GM12878 (cell line): ENCODE measurements around the gene PRRT1B. TPM values are rescaled to one million over a fixed set of nuclear protein-coding genes. Genes with fewer than 3 reads are reported as not detected.

Source experiments
- MEF2A ChIP-seq: IDR thresholded peaks from 2 replicates; pipeline ENCODE4 v1.6.1; 2011; ENCODE audit warnings: low read depth, mild to moderate bottlenecking, low read length, moderate library complexity; ENCODE audit not compliant: insufficient read depth
- WRNIP1 ChIP-seq: IDR thresholded peaks from 2 replicates; pipeline ENCODE4 v1.6.1; 2011; ENCODE audit warnings: low read depth, low read length, improper control_type of control experiment, borderline replicate concordance
- polyA plus RNA-seq, 11 experiments: library from polyadenylated mRNA; depleted of rRNA in 4 of 11; unstranded in 6 of 11; stranded (reverse) in 5 of 11; fragments of >200 nt; fragmentation: Nextera tagmentation in 4 of 11; fragmentation: Illumina TruSeq in 1 of 11; extraction: Ambion mirVana in 4 of 11; extraction: Trizol in 1 of 11; gene quantifications; 1 replicate in 1 of 11; 2 replicates in 10 of 11; pipeline versions ENCODE4 v1.2.1 to v1.2.3, GENCODE V29; 2011 to 2016; ENCODE audit warnings: inconsistent platforms in 2 of 11, missing spikeins in 2 of 11, low read depth in 1 of 11
- total RNA-seq, 4 experiments: library from RNA; depleted of rRNA in 3 of 4; stranded (reverse); fragments of >200 nt in 3 of 4; fragmentation: Illumina TruSeq in 1 of 4; extraction: Trizol in 1 of 4; gene quantifications; 2 replicates each; pipeline versions ENCODE4 v1.2.1 to v1.2.3, GENCODE V29; 2013 to 2021
- TF ChIP-seq, protein P1 (sequence below): fragments of 450-650 bp; formaldehyde crosslinking; IDR thresholded peaks from 2 replicates; pipeline ENCODE4 v1.4.0; 2020; ENCODE audit warnings: mild to moderate bottlenecking, moderate library complexity
- TF ChIP-seq, protein P2 (sequence below): fragments of 450-650 bp; IDR thresholded peaks from 2 replicates; pipeline ENCODE4 v1.6.1; 2014; ENCODE audit warnings: mild to moderate bottlenecking
- TF ChIP-seq, protein P3 (sequence below): IDR thresholded peaks from 2 replicates; pipeline ENCODE4 v1.6.1; 2012; ENCODE audit warnings: low read length, inconsistent platforms
- TF ChIP-seq, protein P4 (sequence below): IDR thresholded peaks from 2 replicates; pipeline ENCODE4 v1.6.1; 2011; ENCODE audit warnings: low read depth, mild to moderate bottlenecking, low read length, moderate library complexity, borderline replicate concordance; ENCODE audit errors: extremely low read depth

PRRT1B gene
- total and polyA plus RNA-seq, 10 of the 15 experiments (the other 5 are each of a cell fraction or from before 2014, with no cell fraction given), result not detected

DNA sequence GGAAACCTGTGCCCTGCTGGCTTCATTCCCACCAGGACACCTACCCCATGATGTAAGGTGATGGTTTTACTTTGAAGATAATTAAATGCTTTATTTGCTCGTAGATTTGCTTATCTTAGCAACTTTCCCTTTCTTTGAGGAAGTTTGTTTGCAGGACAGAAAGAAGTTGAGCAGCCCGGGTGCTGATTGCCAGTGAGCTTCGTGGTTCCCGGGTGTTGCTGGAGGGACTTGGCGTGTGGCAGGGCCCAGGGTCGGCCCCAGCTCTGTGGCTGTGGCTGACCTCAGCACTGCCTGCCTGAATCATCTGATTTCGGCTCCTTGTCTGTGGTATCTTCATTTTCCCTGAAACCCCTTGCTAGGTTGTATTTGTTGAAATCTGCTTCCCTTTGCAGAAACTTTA, 33.9 kb upstream of the PRRT1B start (continued):
- TF ChIP-seq, protein P1, sequence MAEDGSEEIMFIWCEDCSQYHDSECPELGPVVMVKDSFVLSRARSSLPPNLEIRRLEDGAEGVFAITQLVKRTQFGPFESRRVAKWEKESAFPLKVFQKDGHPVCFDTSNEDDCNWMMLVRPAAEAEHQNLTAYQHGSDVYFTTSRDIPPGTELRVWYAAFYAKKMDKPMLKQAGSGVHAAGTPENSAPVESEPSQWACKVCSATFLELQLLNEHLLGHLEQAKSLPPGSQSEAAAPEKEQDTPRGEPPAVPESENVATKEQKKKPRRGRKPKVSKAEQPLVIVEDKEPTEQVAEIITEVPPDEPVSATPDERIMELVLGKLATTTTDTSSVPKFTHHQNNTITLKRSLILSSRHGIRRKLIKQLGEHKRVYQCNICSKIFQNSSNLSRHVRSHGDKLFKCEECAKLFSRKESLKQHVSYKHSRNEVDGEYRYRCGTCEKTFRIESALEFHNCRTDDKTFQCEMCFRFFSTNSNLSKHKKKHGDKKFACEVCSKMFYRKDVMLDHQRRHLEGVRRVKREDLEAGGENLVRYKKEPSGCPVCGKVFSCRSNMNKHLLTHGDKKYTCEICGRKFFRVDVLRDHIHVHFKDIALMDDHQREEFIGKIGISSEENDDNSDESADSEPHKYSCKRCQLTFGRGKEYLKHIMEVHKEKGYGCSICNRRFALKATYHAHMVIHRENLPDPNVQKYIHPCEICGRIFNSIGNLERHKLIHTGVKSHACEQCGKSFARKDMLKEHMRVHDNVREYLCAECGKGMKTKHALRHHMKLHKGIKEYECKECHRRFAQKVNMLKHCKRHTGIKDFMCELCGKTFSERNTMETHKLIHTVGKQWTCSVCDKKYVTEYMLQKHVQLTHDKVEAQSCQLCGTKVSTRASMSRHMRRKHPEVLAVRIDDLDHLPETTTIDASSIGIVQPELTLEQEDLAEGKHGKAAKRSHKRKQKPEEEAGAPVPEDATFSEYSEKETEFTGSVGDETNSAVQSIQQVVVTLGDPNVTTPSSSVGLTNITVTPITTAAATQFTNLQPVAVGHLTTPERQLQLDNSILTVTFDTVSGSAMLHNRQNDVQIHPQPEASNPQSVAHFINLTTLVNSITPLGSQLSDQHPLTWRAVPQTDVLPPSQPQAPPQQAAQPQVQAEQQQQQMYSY (CRISPR knock-in tag), result no peak
- TF ChIP-seq MEF2A, result no peak
- TF ChIP-seq, protein P2, sequence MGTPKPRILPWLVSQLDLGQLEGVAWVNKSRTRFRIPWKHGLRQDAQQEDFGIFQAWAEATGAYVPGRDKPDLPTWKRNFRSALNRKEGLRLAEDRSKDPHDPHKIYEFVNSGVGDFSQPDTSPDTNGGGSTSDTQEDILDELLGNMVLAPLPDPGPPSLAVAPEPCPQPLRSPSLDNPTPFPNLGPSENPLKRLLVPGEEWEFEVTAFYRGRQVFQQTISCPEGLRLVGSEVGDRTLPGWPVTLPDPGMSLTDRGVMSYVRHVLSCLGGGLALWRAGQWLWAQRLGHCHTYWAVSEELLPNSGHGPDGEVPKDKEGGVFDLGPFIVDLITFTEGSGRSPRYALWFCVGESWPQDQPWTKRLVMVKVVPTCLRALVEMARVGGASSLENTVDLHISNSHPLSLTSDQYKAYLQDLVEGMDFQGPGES, result no peak
- no peak for TF ChIP-seq WRNIP1
- TF ChIP-seq, protein P3, sequence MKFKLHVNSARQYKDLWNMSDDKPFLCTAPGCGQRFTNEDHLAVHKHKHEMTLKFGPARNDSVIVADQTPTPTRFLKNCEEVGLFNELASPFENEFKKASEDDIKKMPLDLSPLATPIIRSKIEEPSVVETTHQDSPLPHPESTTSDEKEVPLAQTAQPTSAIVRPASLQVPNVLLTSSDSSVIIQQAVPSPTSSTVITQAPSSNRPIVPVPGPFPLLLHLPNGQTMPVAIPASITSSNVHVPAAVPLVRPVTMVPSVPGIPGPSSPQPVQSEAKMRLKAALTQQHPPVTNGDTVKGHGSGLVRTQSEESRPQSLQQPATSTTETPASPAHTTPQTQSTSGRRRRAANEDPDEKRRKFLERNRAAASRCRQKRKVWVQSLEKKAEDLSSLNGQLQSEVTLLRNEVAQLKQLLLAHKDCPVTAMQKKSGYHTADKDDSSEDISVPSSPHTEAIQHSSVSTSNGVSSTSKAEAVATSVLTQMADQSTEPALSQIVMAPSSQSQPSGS, result no peak
- TF ChIP-seq, protein P4, sequence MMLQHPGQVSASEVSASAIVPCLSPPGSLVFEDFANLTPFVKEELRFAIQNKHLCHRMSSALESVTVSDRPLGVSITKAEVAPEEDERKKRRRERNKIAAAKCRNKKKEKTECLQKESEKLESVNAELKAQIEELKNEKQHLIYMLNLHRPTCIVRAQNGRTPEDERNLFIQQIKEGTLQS, result no peak
- TF ChIP-seq, all 136 proteins: peak for 0
